H1 (cell line): ENCODE measurements around the gene MROH2A. TPM values are rescaled to one million over a fixed set of nuclear protein-coding genes. Genes with fewer than 3 reads are reported as not detected.

Source experiments
- CTCF ChIA-PET: fragments of 300-600 bp; sonication (Branson Sonifier 250); formaldehyde crosslinking; loops from one replicate; lab custom pipeline; 2021; ENCODE audit not compliant: partially characterized antibody; lab: Charles Lee
- POLR2A ChIA-PET: fragments of 300-600 bp; sonication (Branson Sonifier 250); formaldehyde crosslinking; loops from one replicate; lab custom pipeline; 2021; ENCODE audit warnings: inconsistent platforms; ENCODE audit not compliant: partially characterized antibody; lab: Charles Lee
- DNase-seq, 2 experiments: peaks; one replicate each; pipeline versions ENCODE4 v3.0.0 to v3.0.0-alpha.2; 2010 to 2022; ENCODE audit warnings: low spot score in 2 of 2, low read depth in 1 of 2, mixed read lengths in 1 of 2
- FAIRE-seq: peaks from 2 replicates; lab custom pipeline; 2011; peaks lifted over from hg19 to GRCh38; lab: Jason Lieb, UNC
- H2AFZ ChIP-seq: 2 replicates; pipeline ENCODE4 v1.8.1; 2012; ENCODE audit warnings: low read length, inconsistent platforms
- H2AK5ac ChIP-seq: 2 replicates; pipeline ENCODE4 v1.6.1; 2013; ENCODE audit warnings: low read depth, low read length
- H2BK120ac ChIP-seq: replicated peaks from 2 replicates; pipeline ENCODE3; 2013; ENCODE audit warnings: low read depth, low read length, inconsistent platforms
- H2BK12ac ChIP-seq: 2 replicates; pipeline ENCODE4 v1.6.1; 2013; ENCODE audit warnings: low read depth, low read length
- H2BK15ac ChIP-seq: 2 replicates; pipeline ENCODE4 v1.6.1; 2013; ENCODE audit warnings: low read length
- H2BK20ac ChIP-seq: 2 replicates; pipeline ENCODE4 v1.6.1; 2013; ENCODE audit warnings: low read length
- H2BK5ac ChIP-seq: 2 replicates; pipeline ENCODE4 v1.6.1; 2013; ENCODE audit warnings: low read depth, low read length
- H3K14ac ChIP-seq: 2 replicates; pipeline ENCODE4 v1.6.1; 2013; ENCODE audit warnings: inconsistent platforms; ENCODE audit not compliant: insufficient read length
- H3K18ac ChIP-seq: 2 replicates; pipeline ENCODE4 v1.6.1; 2013; ENCODE audit warnings: low read length; ENCODE audit errors: extremely low read depth
- H3K23ac ChIP-seq: 2 replicates; pipeline ENCODE4 v1.6.1; 2013; ENCODE audit warnings: inconsistent platforms; ENCODE audit not compliant: insufficient read length
- H3K23me2 ChIP-seq: 2 replicates; pipeline ENCODE4 v1.6.1; 2013; ENCODE audit warnings: low read depth, low read length
- H3K27ac ChIP-seq: 2 replicates; pipeline ENCODE4 v1.6.1; 2011; ENCODE audit warnings: low read depth, low read length, inconsistent platforms
- H3K27me3 ChIP-seq, 4 experiments: replicated peaks in 1 of 4; 1 replicate in 1 of 4; 2 replicates in 3 of 4; pipeline versions ENCODE4 v1.6.1 to v1.8.1; 2011 to 2013; ENCODE audit warnings: low read length in 3 of 4, mild to moderate bottlenecking in 3 of 4, inconsistent platforms in 2 of 4, mixed read lengths in 2 of 4, moderate library complexity in 1 of 4; ENCODE audit not compliant: control insufficient read depth in 3 of 4, insufficient read depth in 3 of 4; ENCODE audit errors: extremely low read depth in 1 of 4
- H3K36me3 ChIP-seq, 4 experiments: 2 replicates each; pipeline versions ENCODE4 v1.6.1 to v1.8.1; 2011 to 2013; ENCODE audit warnings: mild to moderate bottlenecking in 4 of 4, low read length in 3 of 4, moderate library complexity in 2 of 4, control low read depth in 1 of 4, inconsistent platforms in 1 of 4; ENCODE audit not compliant: insufficient read depth in 4 of 4, control insufficient read depth in 2 of 4
- H3K4ac ChIP-seq: replicated peaks from 2 replicates; pipeline ENCODE3; 2013; ENCODE audit warnings: low read length, low read depth, mixed read lengths, inconsistent platforms; ENCODE audit not compliant: insufficient read length
- H3K4me1 ChIP-seq, 4 experiments: replicated peaks in 1 of 4; 1 replicate in 1 of 4; 2 replicates in 3 of 4; pipeline versions ENCODE4 v1.6.1 to v1.8.1; 2011 to 2013; ENCODE audit warnings: low read length in 3 of 4, inconsistent platforms in 2 of 4, mixed read lengths in 1 of 4; ENCODE audit not compliant: insufficient read depth in 4 of 4, control insufficient read depth in 3 of 4
- H3K4me2 ChIP-seq, 2 experiments: 2 replicates each; pipeline versions ENCODE4 v1.6.1 to v1.8.1; 2011 to 2013; ENCODE audit warnings: low read depth in 2 of 2, low read length in 2 of 2, control low read depth in 1 of 2, inconsistent platforms in 1 of 2, mild to moderate bottlenecking in 1 of 2; ENCODE audit not compliant: insufficient read depth in 1 of 2
- H3K4me3 ChIP-seq, 4 experiments: fragments of 200-600, 300-600 bp in 1 of 4; sonication (generic), shearing (Covaris generic), sonication (Bioruptor Twin) in 1 of 4; 2 replicates each; pipeline versions ENCODE4 v1.5.1 to v1.8.1; 2011 to 2016; ENCODE audit warnings: low read length in 4 of 4, low read depth in 3 of 4, control low read depth in 2 of 4, inconsistent platforms in 2 of 4, mild to moderate bottlenecking in 2 of 4, mixed read lengths in 1 of 4, moderate library complexity in 1 of 4; ENCODE audit not compliant: insufficient read depth in 2 of 4; ENCODE audit errors: extremely low read depth in 1 of 4
- H3K56ac ChIP-seq: replicated peaks from 2 replicates; pipeline ENCODE3; 2013; ENCODE audit warnings: low read depth, mild to moderate bottlenecking, mixed read lengths, low read length, inconsistent platforms; ENCODE audit not compliant: insufficient read length
- H3K79me1 ChIP-seq: 2 replicates; pipeline ENCODE4 v1.6.1; 2013; ENCODE audit warnings: low read depth, low read length, control low read depth
- H3K79me2 ChIP-seq, 2 experiments: 2 replicates each; pipeline versions ENCODE4 v1.6.1 to v1.8.1; 2012 to 2013; ENCODE audit warnings: low read length in 2 of 2, mild to moderate bottlenecking in 2 of 2, inconsistent platforms in 1 of 2; ENCODE audit not compliant: insufficient read depth in 2 of 2, control insufficient read depth in 1 of 2
- H3K9ac ChIP-seq, 4 experiments: replicated peaks in 1 of 4; 1 replicate in 1 of 4; 2 replicates in 3 of 4; pipeline versions ENCODE4 v1.6.1 to v1.8.1; 2011 to 2013; ENCODE audit warnings: low read depth in 3 of 4, low read length in 3 of 4, control low read depth in 2 of 4, mild to moderate bottlenecking in 2 of 4, moderate library complexity in 2 of 4, inconsistent platforms in 1 of 4; ENCODE audit errors: extremely low read depth in 1 of 4
- H3K9me3 ChIP-seq, 2 experiments: 2 replicates each; pipeline versions ENCODE4 v1.6.1 to v1.8.1; 2012 to 2013; ENCODE audit warnings: mild to moderate bottlenecking in 2 of 2, moderate library complexity in 2 of 2, control low read depth in 1 of 2, inconsistent platforms in 1 of 2, low read depth in 1 of 2, low read length in 1 of 2, mixed read lengths in 1 of 2; ENCODE audit not compliant: insufficient read depth in 2 of 2
- H4K20me1 ChIP-seq, 2 experiments: replicated peaks in 1 of 2; 2 replicates each; pipeline versions ENCODE3 to v1.8.1; 2011 to 2013; ENCODE audit warnings: inconsistent platforms in 2 of 2, low read length in 2 of 2, mild to moderate bottlenecking in 1 of 2; ENCODE audit not compliant: insufficient read depth in 2 of 2, control insufficient read depth in 1 of 2
- H4K5ac ChIP-seq: 2 replicates; pipeline ENCODE4 v1.6.1; 2013; ENCODE audit warnings: low read length, low read depth, mixed read lengths, inconsistent platforms; ENCODE audit not compliant: insufficient read length
- H4K8ac ChIP-seq: 2 replicates; pipeline ENCODE4 v1.8.0; 2013; ENCODE audit warnings: mild to moderate bottlenecking, moderate library complexity, low read length, inconsistent platforms; ENCODE audit not compliant: insufficient read depth; ENCODE audit errors: extremely low read depth
- H4K91ac ChIP-seq: replicated peaks from 2 replicates; pipeline ENCODE3; 2013; ENCODE audit warnings: low read length, mixed read lengths, inconsistent platforms; ENCODE audit not compliant: insufficient read length
- ASH2L ChIP-seq: fragments of 200-600, 300-600 bp; sonication (generic); IDR thresholded peaks from one replicate; pipeline ENCODE4 v1.7.1; 2017; ENCODE audit warnings: low read length
- BACH1 ChIP-seq: IDR thresholded peaks from 2 replicates; pipeline ENCODE4 v1.6.1; 2012; ENCODE audit warnings: low read length, improper control_type of control experiment
- BRCA1 ChIP-seq: IDR thresholded peaks from 2 replicates; pipeline ENCODE4 v1.6.1; 2012; ENCODE audit warnings: low read depth, low read length, improper control_type of control experiment
- CEBPB ChIP-seq: IDR thresholded peaks from 2 replicates; pipeline ENCODE4 v1.6.1; 2012; ENCODE audit warnings: low read depth, low read length
- GABPA ChIP-seq: IDR thresholded peaks from 2 replicates; pipeline ENCODE4 v1.6.1; 2011; ENCODE audit warnings: mild to moderate bottlenecking, low read length, moderate library complexity, borderline replicate concordance; ENCODE audit not compliant: insufficient read depth
- HDAC2 ChIP-seq, 2 experiments: fragments of 300-600 bp in 1 of 2; sonication (generic) in 1 of 2; IDR thresholded peaks; 2 replicates each; pipeline ENCODE4 v1.6.1; 2011 to 2012; ENCODE audit warnings: low read depth in 2 of 2, low read length in 2 of 2, mild to moderate bottlenecking in 2 of 2, moderate library complexity in 2 of 2, borderline replicate concordance in 1 of 2, inconsistent platforms in 1 of 2
- JUND ChIP-seq: IDR thresholded peaks from 2 replicates; pipeline ENCODE4 v1.6.1; 2011; ENCODE audit warnings: mild to moderate bottlenecking, improper control_type of control experiment, low read length
- KDM1A ChIP-seq: fragments of 200-600, 300-600 bp; sonication (generic); IDR thresholded peaks from 2 replicates; pipeline ENCODE4 v1.7.1; 2016; ENCODE audit warnings: mild to moderate bottlenecking, low read length, borderline replicate concordance
- PHF8 ChIP-seq: fragments of 200-600 bp; sonication (generic); conservative IDR thresholded peaks from 2 replicates; pipeline ENCODE4 v1.7.1; 2012; ENCODE audit warnings: low read depth, mild to moderate bottlenecking, inconsistent platforms, low read length, moderate library complexity
- RXRA ChIP-seq: IDR thresholded peaks from 2 replicates; pipeline ENCODE4 v1.6.1; 2011; ENCODE audit warnings: low read depth, mild to moderate bottlenecking, low read length, moderate library complexity; ENCODE audit not compliant: insufficient read depth
- TCF12 ChIP-seq: IDR thresholded peaks from 2 replicates; pipeline ENCODE4 v1.6.1; 2011; ENCODE audit warnings: low read depth, mild to moderate bottlenecking, low read length
- TEAD4 ChIP-seq: IDR thresholded peaks from 2 replicates; pipeline ENCODE4 v1.6.1; 2012; ENCODE audit warnings: low read depth, low read length, inconsistent platforms, mixed read lengths
- YY1 ChIP-seq: IDR thresholded peaks from 2 replicates; pipeline ENCODE4 v1.6.1; 2011; ENCODE audit warnings: low read depth, mild to moderate bottlenecking, low read length
- WGBS, 2 experiments: shearing (Covaris generic) in 1 of 2; methylation state at CpG; one replicate each; pipeline versions ENCODE4 v1.1.6 to v1.1.7; 2013 to 2015; ENCODE audit warnings: low lambda C conversion rate in 2 of 2, mixed read lengths in 2 of 2, inconsistent platforms in 1 of 2, low coverage in 1 of 2, missing lambda C conversion rate in 1 of 2; ENCODE audit not compliant: insufficient replicate concordance in 2 of 2, insufficient coverage in 1 of 2, insufficient read length in 1 of 2; ENCODE audit errors: extremely low coverage in 1 of 2, missing lambda C conversion rate in 1 of 2; 5-methylcytosine and 5-hydroxymethylcytosine counted together
- polyA plus RNA-seq, 7 experiments: library from polyadenylated mRNA; depleted of rRNA in 3 of 7; stranded (reverse) in 5 of 7; unstranded in 2 of 7; fragments of >200 nt in 5 of 7; fragments of 200-250 nt in 2 of 7; gene quantifications; 1 replicate in 5 of 7; 2 replicates in 1 of 7; 4 replicates in 1 of 7; pipeline versions ENCODE4 v1.2.1 to v1.2.3, GENCODE V29; 2011 to 2013; ENCODE audit warnings: missing spikeins in 2 of 7, mixed read lengths in 2 of 7
- total RNA-seq: library from RNA; stranded (reverse); fragmentation: NEBNext Ultra II Directional; extraction: Animal tissue kit (Norgen Biotek cat#: 25700); gene quantifications from 2 replicates; pipeline ENCODE4 v1.2.1, GENCODE V29; 2021

MROH2A gene
- total and polyA plus RNA-seq, 2 of the 8 experiments (the other 6 are each of a cell fraction or from before 2014, with no cell fraction given) = not detected

- FAIRE-seq (no peak), DNase-seq (no peak)
- Histone ChIP-seq H3K18ac (no peak overlapping the region), H3K36me3 (peaks cover 0 to 4% (median 0%) of the 10 kb centered on the region in 4 experiments; a peak in 2 of 8 replicates), H3K79me2 (no peaks in the 10 kb centered on the region), H3K9ac (no peak overlapping the region), H3K79me1 (no peaks in the 10 kb centered on the region), H3K23ac (no peak overlapping the region), H3K14ac (no peak overlapping the region), H2BK12ac (no peak overlapping the region), H2AFZ (no peak overlapping the region), H4K20me1 (no peaks in the 10 kb centered on the region), H4K91ac (no peak overlapping the region), H2BK15ac (no peak overlapping the region), H3K4me2 (no peak overlapping the region), H3K4ac (no peak overlapping the region), H2AK5ac (no peak overlapping the region), H3K9me3 (no peaks in the 10 kb centered on the region), H2BK120ac (no peak overlapping the region), H4K5ac (no peak overlapping the region), H4K8ac (no peak overlapping the region), H2BK5ac (no peak overlapping the region), H3K27ac (no peak overlapping the region), H3K4me1 (no peaks in the 10 kb centered on the region), H3K23me2 (no peaks in the 10 kb centered on the region), H3K56ac (no peak overlapping the region), H2BK20ac (no peak overlapping the region), H3K27me3 (no peaks in the 10 kb centered on the region), H3K4me3 (no peak overlapping the region)
- POLR2A ChIA-PET = no interaction called here
- CTCF ChIA-PET = interaction anchor here (0.6 to 5.3 kb wide), 3 partner anchors 347 to 386 kb away, joined by 3 to 35 read pairs (median 6); no protein-coding TSS in a partner anchor
- WGBS, 2 experiments = 89% methylated on average over 15 of the region's 15 CpGs; no CpG with 5 or more reads in 1 of the 2 experiments
- TF ChIP-seq BACH1 (no peak), KDM1A (no peak), CEBPB (no peak), TEAD4 (no peak), BRCA1 (no peak), JUND (no peak), TCF12 (no peak), YY1 (no peak), GABPA (no peak), PHF8 (no peak), HDAC2 (IDR thresholded peaks at IDR 0.05; ENCODE audit: borderline replicate concordance in 1 of 2, low read depth in 2 of 2, low read length in 2 of 2) (no peak), RXRA (no peak), ASH2L (no peak)
These were observed 51.3 kb downstream of the MROH2A start for GRCh38 chr2:233829193-233830110.
